MM.1S (cell line): ENCODE data around the gene BRD4.

Experiments used
- EZH2 ChIP-seq: fragments of 300-600 bp; sonication (generic); optimal IDR thresholded peaks from 2 replicates; pipeline ENCODE3; 2017; ENCODE audit warnings: low read depth, mild to moderate bottlenecking, antibody characterized with exemption, low read length, mixed read lengths
- EZH2phosphoT487 ChIP-seq: fragments of 300-600 bp; sonication (generic); IDR thresholded peaks from 2 replicates; pipeline ENCODE4 v1.6.1; 2018; ENCODE audit warnings: antibody characterized with exemption, low read length
- TF ChIP-seq, protein P1 (sequence below): fragments of 300-600 bp; sonication (generic); IDR thresholded peaks from 2 replicates; pipeline ENCODE4 v1.5.1; 2016; ENCODE audit warnings: antibody characterized with exemption, low read length, mixed read lengths

DNA sequence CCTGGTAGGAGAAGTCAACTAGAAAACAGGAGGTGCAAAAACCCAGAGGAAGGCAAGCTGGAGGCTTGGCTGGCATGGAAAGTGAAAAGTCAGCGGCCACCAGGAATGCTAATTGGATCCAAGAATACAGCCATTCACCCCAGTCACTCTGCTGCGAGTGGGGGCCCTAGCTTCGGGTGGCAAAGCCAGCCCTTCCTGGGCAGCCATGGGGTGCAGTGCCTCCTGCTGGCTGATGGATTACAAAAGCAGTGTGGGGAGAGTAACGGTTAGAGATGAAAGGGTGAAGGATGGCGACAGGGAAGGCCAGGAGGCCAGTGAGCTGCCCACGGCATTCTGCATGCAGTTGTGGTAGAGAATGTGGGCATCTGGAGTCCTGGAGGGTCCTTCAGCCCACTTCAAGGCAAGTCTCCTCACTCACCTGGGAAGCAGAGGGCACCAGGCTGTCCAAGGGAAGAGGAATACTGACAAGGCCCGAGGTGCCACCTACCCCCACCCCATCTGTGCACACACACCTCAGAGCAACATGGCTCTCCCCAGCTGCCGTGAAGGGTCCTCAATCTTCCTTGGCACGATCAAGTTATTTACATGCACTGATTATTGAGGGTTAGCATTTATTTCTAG lies 79.8 kb downstream of the BRD4 start:
- TF ChIP-seq, protein P1, sequence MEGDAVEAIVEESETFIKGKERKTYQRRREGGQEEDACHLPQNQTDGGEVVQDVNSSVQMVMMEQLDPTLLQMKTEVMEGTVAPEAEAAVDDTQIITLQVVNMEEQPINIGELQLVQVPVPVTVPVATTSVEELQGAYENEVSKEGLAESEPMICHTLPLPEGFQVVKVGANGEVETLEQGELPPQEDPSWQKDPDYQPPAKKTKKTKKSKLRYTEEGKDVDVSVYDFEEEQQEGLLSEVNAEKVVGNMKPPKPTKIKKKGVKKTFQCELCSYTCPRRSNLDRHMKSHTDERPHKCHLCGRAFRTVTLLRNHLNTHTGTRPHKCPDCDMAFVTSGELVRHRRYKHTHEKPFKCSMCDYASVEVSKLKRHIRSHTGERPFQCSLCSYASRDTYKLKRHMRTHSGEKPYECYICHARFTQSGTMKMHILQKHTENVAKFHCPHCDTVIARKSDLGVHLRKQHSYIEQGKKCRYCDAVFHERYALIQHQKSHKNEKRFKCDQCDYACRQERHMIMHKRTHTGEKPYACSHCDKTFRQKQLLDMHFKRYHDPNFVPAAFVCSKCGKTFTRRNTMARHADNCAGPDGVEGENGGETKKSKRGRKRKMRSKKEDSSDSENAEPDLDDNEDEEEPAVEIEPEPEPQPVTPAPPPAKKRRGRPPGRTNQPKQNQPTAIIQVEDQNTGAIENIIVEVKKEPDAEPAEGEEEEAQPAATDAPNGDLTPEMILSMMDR = peak; percentile 17
- no peak for TF ChIP-seq EZH2
- no peak for TF ChIP-seq EZH2phosphoT487
